Psoas muscle (tissue), 8 donors: ENCODE measurements around the gene C1D. TPM values are rescaled to one million over a fixed set of nuclear protein-coding genes. Genes with fewer than 3 reads are reported as not detected.

Experiments
- ATAC-seq, 4 donors: fragments of 200-7000 bp; cut with Tn5 transposase; one replicate each; pipeline ENCODE4 v1.9.1; 2020; ENCODE audit warnings: moderate library complexity in 3 of 4, mild to moderate bottlenecking in 2 of 4
- DNase-seq, 2 donors: peaks; one replicate each; pipeline ENCODE4 v3.0.0-alpha.2; 2020
- H3K27ac ChIP-seq: fragments of 200-600 bp; one replicate; pipeline ENCODE4 v1.8.0; 2022
- H3K27me3 ChIP-seq, 3 donors: fragments of 200-600 bp in 1 of 3; one replicate each; pipeline versions ENCODE4 v1.6.1 to v1.8.0; 2013 to 2022; ENCODE audit warnings: low read length in 2 of 3, mild to moderate bottlenecking in 2 of 3, moderate library complexity in 1 of 3; ENCODE audit not compliant: insufficient read depth in 3 of 3
- H3K36me3 ChIP-seq, 2 donors: fragments of 200-600 bp in 1 of 2; one replicate each; pipeline versions ENCODE4 v1.6.1 to v1.8.0; 2013 to 2022; ENCODE audit warnings: low read depth in 1 of 2, mild to moderate bottlenecking in 1 of 2, moderate library complexity in 1 of 2; ENCODE audit not compliant: insufficient read depth in 1 of 2
- H3K4me1 ChIP-seq: fragments of 200-600 bp; one replicate; pipeline ENCODE4 v1.8.0; 2022
- H3K4me3 ChIP-seq: fragments of 200-600 bp; one replicate; pipeline ENCODE4 v1.8.0; 2022; ENCODE audit warnings: mild to moderate bottlenecking
- H3K9me3 ChIP-seq: fragments of 200-600 bp; one replicate; pipeline ENCODE4 v1.8.0; 2022
- CTCF ChIP-seq: fragments of 200-600 bp; IDR thresholded peaks from one replicate; pipeline ENCODE4 v1.8.0; 2022; ENCODE audit warnings: antibody characterized with exemption
- WGBS, 3 donors: extraction: QIAGEN DNeasy Blood & Tissue Kit; methylation state at CpG; one replicate each; pipeline versions ENCODE4 v1.1.6 to v1.1.7; 2013; 5-methylcytosine and 5-hydroxymethylcytosine counted together
- intact Hi-C, 2 donors: fragments of 100-400 bp; cut with DNase I; formaldehyde crosslinking; loops; one replicate each; pipeline versions ENCODE4 v1.11.0 to v1.14.2; 2022
- polyA plus RNA-seq, 3 donors: library from polyadenylated mRNA; stranded (reverse); fragments of 200-250 nt; gene quantifications; one replicate each; pipeline ENCODE4 v1.2.3, GENCODE V29; 2013
- total RNA-seq, 4 donors: library from RNA; stranded (reverse); fragmentation: NEBNext Ultra II Directional in 2 of 4; extraction: Animal tissue kit (Norgen Biotek cat#: 25700) in 2 of 4; gene quantifications; one replicate each; pipeline versions ENCODE4 v1.2.1 to v1.2.4, GENCODE V29; 2021 to 2023
- donor health status: healthy with polysubstance abuse.
- donor health status: DM: no; HTN: no; CAD: no; lungs with moderate emphysema.
- donor health status: Bipolar disorder and iron deficiency.
- donor health status: healthy.
- donor health status: DM: yes; HTN: yes; CAD: no.
- donor health status: DM: no; HTN: no; CAD: no.
- donor health status: DM: no; HTN: no; CAD: no.
- donor health status: DM: yes; HTN: yes; CAD: no.

The C1D gene
- total and polyA plus RNA-seq, 7 donors: 13.0 to 42.5 (median 18.5) TPM

GRCh38 chr2:67993329-67993728, 69.5 kb downstream of the C1D start:
- Histone ChIP-seq H3K27ac (no peak overlapping the region), H3K27me3 (peaks cover 0 to 3% (median 2%) of the 10 kb centered on the region in 3 donors), H3K36me3 (no peaks in the 10 kb centered on the region), H3K4me1 (no peaks in the 10 kb centered on the region), H3K9me3 (no peaks in the 10 kb centered on the region), H3K4me3 (no peak overlapping the region)
- no peak for TF ChIP-seq CTCF
- ATAC-seq (no peak), DNase-seq (no peak)
- intact Hi-C loops: no loop called here
- 79 to 88% (median 87%) methylated on average over 3 of the region's 3 CpGs for WGBS, 3 donors

GRCh38 chr2:67991456-67991855, 71.3 kb downstream of the C1D start:
- WGBS, 3 donors: 53 to 61% (median 60%) methylated on average over 2 of the region's 2 CpGs

More at GRCh38 chr2:67991456-67991855, 71.3 kb downstream of the C1D start:
- no peaks in the 10 kb centered on the region for H3K9me3 ChIP-seq
- no peaks in the 10 kb centered on the region for H3K4me1 ChIP-seq
- DNase-seq: no peak
- no peak for TF ChIP-seq CTCF
- no peak overlapping the region for H3K27ac ChIP-seq
- H3K36me3 ChIP-seq: no peaks in the 10 kb centered on the region
- intact Hi-C loops: no loop called here
- no peak overlapping the region for H3K4me3 ChIP-seq
- H3K27me3 ChIP-seq: peaks cover 0 to 3% (median 0%) of the 10 kb centered on the region in 3 donors
- ATAC-seq: no peak

Other genes with a start within 250 kb of the C1D start
- gene PNO1, start 94.9 kb upstream of the C1D start, total RNA-seq: 10 to 100 TPM; 13.0 to 26.2 (median 24.6) TPM
- 10 to 100 TPM; 22.4 to 50.8 (median 46.2) TPM for gene PNO1, start 94.9 kb upstream of the C1D start, polyA plus RNA-seq
- 10 to 100 TPM; 45.7 to 69.4 (median 52.5) TPM for gene PPP3R1, start 189.5 kb upstream of the C1D start, total RNA-seq
- 10 to 100 TPM; 19.2 to 45.6 (median 26.0) TPM for gene PPP3R1, start 189.5 kb upstream of the C1D start, polyA plus RNA-seq